GM18505 (cell line): Measurements from ENCODE around the gene SVIL.

Source experiments
- ATAC-seq: cut with Tn5 transposase; IDR thresholded peaks from one replicate; pipeline ENCODE4 v1.9.1; 2021; ENCODE audit not compliant: unreplicated experiment
- POLR2A ChIP-seq: IDR thresholded peaks from 4 replicates; pipeline ENCODE4 v1.6.1; 2011; ENCODE audit warnings: borderline replicate concordance; ENCODE audit not compliant: insufficient read depth, insufficient read length; ENCODE audit errors: extremely low read depth

The SVIL gene

GRCh38 chr10:29438271-29438670 is 196.5 kb downstream of the SVIL start:
- no peak for TF ChIP-seq POLR2A
- no peak for ATAC-seq

- TF ChIP-seq POLR2A = no peak
- ATAC-seq = no peak
These were observed 196.9 kb downstream of the SVIL start for GRCh38 chr10:29437871-29438270.

GRCh38 chr10:29435809-29436501 is 198.8 kb downstream of the SVIL start:
- no peak for TF ChIP-seq POLR2A
- no peak for ATAC-seq

- no peak for ATAC-seq
- TF ChIP-seq POLR2A = no peak
These were observed 200.7 kb downstream of the SVIL start for GRCh38 chr10:29434111-29434510.

- ATAC-seq = no peak
- TF ChIP-seq POLR2A = no peak
These were observed 203.1 kb downstream of the SVIL start for GRCh38 chr10:29431711-29432110.

- no peak for TF ChIP-seq POLR2A
- ATAC-seq = no peak
These were observed 204.7 kb downstream of the SVIL start for GRCh38 chr10:29430101-29430500.

GRCh38 chr10:29428486-29428885 is 206.3 kb downstream of the SVIL start:
- no peak for ATAC-seq
- TF ChIP-seq POLR2A = no peak

- ATAC-seq = no peak
- no peak for TF ChIP-seq POLR2A
These were observed 207.1 kb downstream of the SVIL start for GRCh38 chr10:29427667-29428066.

- TF ChIP-seq POLR2A = no peak
- ATAC-seq = no peak
These were observed 208.4 kb downstream of the SVIL start for GRCh38 chr10:29426420-29426819.

GRCh38 chr10:29424017-29424416 is 210.8 kb downstream of the SVIL start:
- no peak for ATAC-seq
- no peak for TF ChIP-seq POLR2A

- no peak for TF ChIP-seq POLR2A
- ATAC-seq = no peak
These were observed 214.0 kb downstream of the SVIL start for GRCh38 chr10:29420744-29421143.

- no peak for TF ChIP-seq POLR2A
- ATAC-seq = no peak
These were observed 217.4 kb downstream of the SVIL start for GRCh38 chr10:29417324-29417723.

GRCh38 chr10:29415876-29416275 is 218.9 kb downstream of the SVIL start:
- no peak for ATAC-seq

GRCh38 chr10:29414501-29414900 is 220.3 kb downstream of the SVIL start:
- no peak for TF ChIP-seq POLR2A
- no peak for ATAC-seq

More at GRCh38 chr10:29415876-29416275, 218.9 kb downstream of the SVIL start:
- TF ChIP-seq POLR2A = no peak

- TF ChIP-seq POLR2A = no peak
- ATAC-seq = no peak
These were observed 222.3 kb downstream of the SVIL start for GRCh38 chr10:29412485-29412884.
